Mesendoderm (in vitro differentiated cells): ENCODE measurements around the gene GRM7.

Source experiments
- DNase-seq: peaks from one replicate; pipeline ENCODE4 v3.0.0; 2013
- H2AK5ac ChIP-seq: 2 replicates; pipeline ENCODE4 v1.6.1; 2013; ENCODE audit warnings: low read length, inconsistent platforms
- H2BK120ac ChIP-seq: 2 replicates; pipeline ENCODE4 v1.6.1; 2013; ENCODE audit warnings: low read depth, mild to moderate bottlenecking, low read length, moderate library complexity, mixed read lengths
- H2BK15ac ChIP-seq: replicated peaks from 2 replicates; pipeline ENCODE4 v1.6.1; 2013; ENCODE audit warnings: low read depth, mild to moderate bottlenecking, moderate library complexity
- H2BK5ac ChIP-seq: 2 replicates; pipeline ENCODE4 v1.6.1; 2013; ENCODE audit warnings: low read length, inconsistent platforms
- H3K18ac ChIP-seq: 2 replicates; pipeline ENCODE4 v1.6.1; 2013; ENCODE audit warnings: mild to moderate bottlenecking, low read length, mixed read lengths
- H3K23ac ChIP-seq: one replicate; pipeline ENCODE4 v1.6.1; 2013; ENCODE audit warnings: low read length
- H3K27ac ChIP-seq: 2 replicates; pipeline ENCODE4 v1.5.1; 2013; ENCODE audit warnings: low read depth, mild to moderate bottlenecking, inconsistent platforms, low read length, moderate library complexity
- H3K27me3 ChIP-seq: 2 replicates; pipeline ENCODE4 v1.6.1; 2013; ENCODE audit warnings: low read length, control low read depth, mild to moderate bottlenecking, inconsistent platforms; ENCODE audit not compliant: insufficient read depth, poor library complexity
- H3K36me3 ChIP-seq: 2 replicates; pipeline ENCODE4 v1.6.1; 2013; ENCODE audit warnings: low read length, inconsistent platforms; ENCODE audit not compliant: control insufficient read depth, insufficient read depth
- H3K4ac ChIP-seq: one replicate; pipeline ENCODE4 v1.6.1; 2013; ENCODE audit warnings: low read depth, mild to moderate bottlenecking, low read length, moderate library complexity
- H3K4me1 ChIP-seq: 2 replicates; pipeline ENCODE4 v1.6.1; 2013; ENCODE audit warnings: low read depth, low read length, inconsistent platforms; ENCODE audit not compliant: control insufficient read depth
- H3K4me2 ChIP-seq: 2 replicates; pipeline ENCODE4 v1.6.1; 2013; ENCODE audit warnings: low read length
- H3K4me3 ChIP-seq: 2 replicates; pipeline ENCODE4 v1.5.1; 2013; ENCODE audit warnings: mild to moderate bottlenecking, low read length
- H3K56ac ChIP-seq: one replicate; pipeline ENCODE4 v1.6.1; 2013; ENCODE audit warnings: low read length
- H3K79me1 ChIP-seq: 2 replicates; pipeline ENCODE4 v1.6.1; 2013; ENCODE audit warnings: low read length, inconsistent platforms
- H3K79me2 ChIP-seq: 2 replicates; pipeline ENCODE4 v1.6.1; 2013; ENCODE audit warnings: mild to moderate bottlenecking, low read length; ENCODE audit not compliant: control insufficient read depth, insufficient read depth
- H3K9ac ChIP-seq: 2 replicates; pipeline ENCODE4 v1.6.1; 2013; ENCODE audit warnings: low read length, inconsistent platforms
- H4K5ac ChIP-seq: one replicate; pipeline ENCODE4 v1.6.1; 2013; ENCODE audit warnings: low read length
- H4K8ac ChIP-seq: one replicate; pipeline ENCODE4 v1.6.1; 2013; ENCODE audit warnings: low read depth, mild to moderate bottlenecking, control low read depth, low read length, moderate library complexity
- WGBS: extraction: QIAGEN DNeasy Blood & Tissue Kit; methylation state at CpG from one replicate; pipeline ENCODE4 v1.1.7; 2013; ENCODE audit warnings: low lambda C conversion rate, missing lambda C conversion rate; ENCODE audit not compliant: insufficient coverage; ENCODE audit errors: extremely low coverage; 5-methylcytosine and 5-hydroxymethylcytosine counted together

GRM7 gene

GRCh38 chr3:7289121-7289520, 428.2 kb downstream of the GRM7 start:
- H3K79me1 ChIP-seq: no peaks in the 10 kb centered on the region
- peaks cover 2% of the 10 kb centered on the region for H3K4me1 ChIP-seq
- no peak overlapping the region for H2BK120ac ChIP-seq
- no peak overlapping the region for H3K4me2 ChIP-seq
- H3K27me3 ChIP-seq: no peaks in the 10 kb centered on the region
- no peaks in the 10 kb centered on the region for H3K36me3 ChIP-seq
- no peak overlapping the region for H3K9ac ChIP-seq
- no peak overlapping the region for H3K4ac ChIP-seq
- H3K79me2 ChIP-seq: no peaks in the 10 kb centered on the region
- H3K27ac ChIP-seq: no peak overlapping the region
- no peak overlapping the region for H3K4me3 ChIP-seq
- no peak for DNase-seq
- H2BK15ac ChIP-seq: no peak overlapping the region
- H2BK5ac ChIP-seq: no peak overlapping the region
- H4K8ac ChIP-seq: no peak overlapping the region
- WGBS: no CpG with 5 or more reads among the region's 1 CpG
- H2AK5ac ChIP-seq: no peak overlapping the region
- no peak overlapping the region for H4K5ac ChIP-seq
- no peak overlapping the region for H3K56ac ChIP-seq
- H3K18ac ChIP-seq: no peak overlapping the region
- H3K23ac ChIP-seq: no peak overlapping the region

- no CpG with 5 or more reads among the region's 1 CpG for WGBS
- Histone ChIP-seq H3K56ac (no peak overlapping the region), H3K4ac (no peak overlapping the region), H3K4me1 (peaks cover 2% of the 10 kb centered on the region), H3K79me1 (no peaks in the 10 kb centered on the region), H2BK15ac (no peak overlapping the region), H4K8ac (no peak overlapping the region), H3K4me2 (no peak overlapping the region), H3K79me2 (no peaks in the 10 kb centered on the region), H2BK5ac (no peak overlapping the region), H3K4me3 (no peak overlapping the region), H3K36me3 (no peaks in the 10 kb centered on the region), H3K27me3 (no peaks in the 10 kb centered on the region), H3K18ac (no peak overlapping the region), H3K27ac (no peak overlapping the region), H2AK5ac (no peak overlapping the region), H3K23ac (no peak overlapping the region), H3K9ac (no peak overlapping the region), H2BK120ac (no peak overlapping the region), H4K5ac (no peak overlapping the region)
- DNase-seq: peak; percentile 64
Observed at GRCh38 chr3:7290077-7290825, 429.3 kb downstream of the GRM7 start.

GRCh38 chr3:7292362-7292761, 431.4 kb downstream of the GRM7 start:
- H2BK15ac ChIP-seq: no peak overlapping the region
- no peak overlapping the region for H3K27ac ChIP-seq
- H3K79me1 ChIP-seq: no peaks in the 10 kb centered on the region
- no peak overlapping the region for H3K9ac ChIP-seq
- H4K5ac ChIP-seq: no peak overlapping the region
- no peak overlapping the region for H3K23ac ChIP-seq
- H3K4me3 ChIP-seq: no peak overlapping the region
- H3K18ac ChIP-seq: no peak overlapping the region
- no peak overlapping the region for H2BK120ac ChIP-seq
- no peak for DNase-seq
- no peak overlapping the region for H2BK5ac ChIP-seq
- no peak overlapping the region for H3K4me2 ChIP-seq
- H3K27me3 ChIP-seq: no peaks in the 10 kb centered on the region
- H3K4me1 ChIP-seq: peaks cover 2% of the 10 kb centered on the region
- WGBS: no CpG with 5 or more reads among the region's 2 CpGs
- H3K56ac ChIP-seq: no peak overlapping the region
- no peak overlapping the region for H3K4ac ChIP-seq
- no peaks in the 10 kb centered on the region for H3K79me2 ChIP-seq
- no peak overlapping the region for H4K8ac ChIP-seq
- H3K36me3 ChIP-seq: no peaks in the 10 kb centered on the region
- no peak overlapping the region for H2AK5ac ChIP-seq

- no peak overlapping the region for H4K8ac ChIP-seq
- no peak for DNase-seq
- H2BK15ac ChIP-seq: no peak overlapping the region
- no peak overlapping the region for H2BK120ac ChIP-seq
- no peak overlapping the region for H3K56ac ChIP-seq
- no peaks in the 10 kb centered on the region for H3K79me1 ChIP-seq
- no peak overlapping the region for H2BK5ac ChIP-seq
- peaks cover 2% of the 10 kb centered on the region for H3K4me1 ChIP-seq
- H3K23ac ChIP-seq: no peak overlapping the region
- H3K79me2 ChIP-seq: no peaks in the 10 kb centered on the region
- H4K5ac ChIP-seq: no peak overlapping the region
- no peak overlapping the region for H2AK5ac ChIP-seq
- no peaks in the 10 kb centered on the region for H3K27me3 ChIP-seq
- H3K36me3 ChIP-seq: no peaks in the 10 kb centered on the region
- H3K9ac ChIP-seq: no peak overlapping the region
- no peak overlapping the region for H3K4me2 ChIP-seq
- H3K4me3 ChIP-seq: no peak overlapping the region
- H3K27ac ChIP-seq: no peak overlapping the region
- no peak overlapping the region for H3K4ac ChIP-seq
- H3K18ac ChIP-seq: no peak overlapping the region
- no CpG with 5 or more reads among the region's 7 CpGs for WGBS
Observed at GRCh38 chr3:7293286-7293685, 432.4 kb downstream of the GRM7 start.

GRCh38 chr3:7305561-7305960, 444.6 kb downstream of the GRM7 start:
- Histone ChIP-seq H3K4me1 (peaks cover 7% of the 10 kb centered on the region), H4K8ac (no peak overlapping the region), H2BK5ac (no peak overlapping the region), H3K27ac (no peak overlapping the region), H4K5ac (no peak overlapping the region), H3K18ac (no peak overlapping the region), H3K36me3 (no peaks in the 10 kb centered on the region), H3K79me1 (no peaks in the 10 kb centered on the region), H3K4me2 (no peak overlapping the region), H2BK15ac (no peak overlapping the region), H3K23ac (no peak overlapping the region), H3K56ac (no peak overlapping the region), H2BK120ac (no peak overlapping the region), H2AK5ac (no peak overlapping the region), H3K27me3 (no peaks in the 10 kb centered on the region), H3K4me3 (no peak overlapping the region), H3K9ac (no peak overlapping the region), H3K4ac (no peak overlapping the region), H3K79me2 (no peaks in the 10 kb centered on the region)
- no CpG with 5 or more reads among the region's 1 CpG for WGBS
- DNase-seq: peak; percentile 21

GRCh38 chr3:7306901-7307300, 446.0 kb downstream of the GRM7 start:
- no peak overlapping the region for H3K27ac ChIP-seq
- H3K56ac ChIP-seq: no peak overlapping the region
- no peaks in the 10 kb centered on the region for H3K79me2 ChIP-seq
- peaks cover 7% of the 10 kb centered on the region for H3K4me1 ChIP-seq
- no peaks in the 10 kb centered on the region for H3K27me3 ChIP-seq
- no peak overlapping the region for H3K9ac ChIP-seq
- H3K79me1 ChIP-seq: no peaks in the 10 kb centered on the region
- DNase-seq: no peak
- H3K4me3 ChIP-seq: no peak overlapping the region
- no peak overlapping the region for H2BK15ac ChIP-seq
- H4K5ac ChIP-seq: no peak overlapping the region
- H3K36me3 ChIP-seq: no peaks in the 10 kb centered on the region
- H3K4ac ChIP-seq: peak overlapping the region; percentile 76
- no peak overlapping the region for H4K8ac ChIP-seq
- H2AK5ac ChIP-seq: no peak overlapping the region
- no peak overlapping the region for H3K4me2 ChIP-seq
- H3K23ac ChIP-seq: no peak overlapping the region
- H2BK5ac ChIP-seq: no peak overlapping the region
- WGBS: no CpG with 5 or more reads among the region's 3 CpGs
- H2BK120ac ChIP-seq: no peak overlapping the region
- no peak overlapping the region for H3K18ac ChIP-seq
